Pulmonary artery endothelial cell (primary cell): ENCODE results near the gene ATP10A. TPM values are rescaled to one million over a fixed set of nuclear protein-coding genes. Genes with fewer than 3 reads are reported as not detected.

Experiments
- DNase-seq: peaks from one replicate; pipeline ENCODE4 v3.0.0-alpha.2; 2011; ENCODE audit warnings: low read depth, low spot score
- total RNA-seq: library from RNA; depleted of rRNA; stranded (reverse); fragments of >200 nt; gene quantifications from 2 replicates; pipeline ENCODE4 v1.2.3, GENCODE V29; 2014

Gene ATP10A
- total RNA-seq, 1 donor from 2014 or later: not detected

GRCh38 chr15:25718597-25718996 is 144.5 kb downstream of the ATP10A start:
- no peak for DNase-seq

GRCh38 chr15:25718169-25718536 is 145.0 kb downstream of the ATP10A start:
- no peak for DNase-seq

GRCh38 chr15:25717457-25718168 is 145.5 kb downstream of the ATP10A start:
- no peak for DNase-seq

- no peak for DNase-seq
Observed at GRCh38 chr15:25717127-25717456, 146.0 kb downstream of the ATP10A start.

GRCh38 chr15:25716414-25717126 is 146.6 kb downstream of the ATP10A start:
- DNase-seq: no peak

GRCh38 chr15:25715536-25716413 is 147.4 kb downstream of the ATP10A start:
- DNase-seq: no peak

GRCh38 chr15:25714538-25714840 is 148.6 kb downstream of the ATP10A start:
- DNase-seq: no peak

GRCh38 chr15:25713736-25714537 is 149.2 kb downstream of the ATP10A start:
- DNase-seq: no peak

GRCh38 chr15:25712961-25713355 is 150.2 kb downstream of the ATP10A start:
- DNase-seq: no peak

- no peak for DNase-seq
Observed at GRCh38 chr15:25712192-25712960, 150.8 kb downstream of the ATP10A start.

GRCh38 chr15:25711691-25712090 is 151.4 kb downstream of the ATP10A start:
- no peak for DNase-seq

GRCh38 chr15:25711164-25711563 is 152.0 kb downstream of the ATP10A start:
- DNase-seq: no peak

- DNase-seq: no peak
Observed at GRCh38 chr15:25710184-25710583, 152.9 kb downstream of the ATP10A start.

GRCh38 chr15:25709437-25710159 is 153.5 kb downstream of the ATP10A start:
- no peak for DNase-seq

GRCh38 chr15:25708391-25708790 is 154.7 kb downstream of the ATP10A start:
- no peak for DNase-seq

- no peak for DNase-seq
Observed at GRCh38 chr15:25707656-25708365, 155.3 kb downstream of the ATP10A start.

- no peak for DNase-seq
Observed at GRCh38 chr15:25706176-25706955, 156.8 kb downstream of the ATP10A start.

- no peak for DNase-seq
Observed at GRCh38 chr15:25705433-25706115, 157.6 kb downstream of the ATP10A start.
